ENCODE measurements around the gene MAP3K4.

MAP3K4 gene

GRCh38 chr6:161134550-161135298 is 143.2 kb downstream of the MAP3K4 start:
- no peak for DNase-seq (ENCODE audit: low read depth)
- H3K4me3 ChIP-seq (ENCODE audit: low read depth, low read length) = no peak overlapping the region

- no peak for DNase-seq (ENCODE audit: low read depth)
- H3K4me3 ChIP-seq (ENCODE audit: low read depth, low read length) = no peak overlapping the region
Observed at GRCh38 chr6:161135695-161136591, 144.4 kb downstream of the MAP3K4 start.

GRCh38 chr6:161136655-161137054 is 145.1 kb downstream of the MAP3K4 start:
- H3K4me3 ChIP-seq (ENCODE audit: low read depth, low read length) = no peak overlapping the region
- no peak for DNase-seq (ENCODE audit: low read depth)

- DNase-seq (ENCODE audit: low read depth) = no peak
- H3K4me3 ChIP-seq (ENCODE audit: low read depth, low read length) = no peak overlapping the region
Observed at GRCh38 chr6:161137320-161137719, 145.8 kb downstream of the MAP3K4 start.

GRCh38 chr6:161137839-161138542 is 146.4 kb downstream of the MAP3K4 start:
- H3K4me3 ChIP-seq (ENCODE audit: low read depth, low read length) = no peak overlapping the region
- no peak for DNase-seq (ENCODE audit: low read depth)

- DNase-seq (ENCODE audit: low read depth) = no peak
- no peak overlapping the region for H3K4me3 ChIP-seq (ENCODE audit: low read depth, low read length)
Observed at GRCh38 chr6:161138543-161139303, 147.2 kb downstream of the MAP3K4 start.

GRCh38 chr6:161139304-161139765 is 147.8 kb downstream of the MAP3K4 start:
- DNase-seq (ENCODE audit: low read depth) = no peak

GRCh38 chr6:161139766-161140553 is 148.4 kb downstream of the MAP3K4 start:
- no peak for DNase-seq (ENCODE audit: low read depth)

More at GRCh38 chr6:161139304-161139765, 147.8 kb downstream of the MAP3K4 start:
- H3K4me3 ChIP-seq (ENCODE audit: low read depth, low read length) = no peak overlapping the region

GRCh38 chr6:161140554-161140875 is 148.9 kb downstream of the MAP3K4 start:
- H3K4me3 ChIP-seq (ENCODE audit: low read depth, low read length) = no peak overlapping the region
- DNase-seq (ENCODE audit: low read depth) = no peak

More at GRCh38 chr6:161139766-161140553, 148.4 kb downstream of the MAP3K4 start:
- H3K4me3 ChIP-seq (ENCODE audit: low read depth, low read length) = no peak overlapping the region

GRCh38 chr6:161141173-161141572 is 149.6 kb downstream of the MAP3K4 start:
- H3K4me3 ChIP-seq (ENCODE audit: low read depth, low read length) = no peak overlapping the region
- no peak for DNase-seq (ENCODE audit: low read depth)

GRCh38 chr6:161142957-161143296 is 151.4 kb downstream of the MAP3K4 start:
- DNase-seq (ENCODE audit: low read depth) = no peak

GRCh38 chr6:161143663-161144430 is 152.3 kb downstream of the MAP3K4 start:
- H3K4me3 ChIP-seq (ENCODE audit: low read depth, low read length) = no peak overlapping the region

More at GRCh38 chr6:161142957-161143296, 151.4 kb downstream of the MAP3K4 start:
- no peak overlapping the region for H3K4me3 ChIP-seq (ENCODE audit: low read depth, low read length)

GRCh38 chr6:161150136-161150535 is 158.6 kb downstream of the MAP3K4 start:
- H3K4me3 ChIP-seq (ENCODE audit: low read depth, low read length) = no peak overlapping the region
- no peak for DNase-seq (ENCODE audit: low read depth)

More at GRCh38 chr6:161143663-161144430, 152.3 kb downstream of the MAP3K4 start:
- DNase-seq (ENCODE audit: low read depth) = no peak

- DNase-seq (ENCODE audit: low read depth) = no peak
Observed at GRCh38 chr6:161150566-161150965, 159.0 kb downstream of the MAP3K4 start.

GRCh38 chr6:161151059-161151645 is 159.6 kb downstream of the MAP3K4 start:
- H3K4me3 ChIP-seq (ENCODE audit: low read depth, low read length) = no peak overlapping the region
- no peak for DNase-seq (ENCODE audit: low read depth)

More at GRCh38 chr6:161150566-161150965, 159.0 kb downstream of the MAP3K4 start:
- H3K4me3 ChIP-seq (ENCODE audit: low read depth, low read length) = no peak overlapping the region

- no peak overlapping the region for H3K4me3 ChIP-seq (ENCODE audit: low read depth, low read length)
Observed at GRCh38 chr6:161151660-161152526, 160.3 kb downstream of the MAP3K4 start.

GRCh38 chr6:161152527-161152862 is 160.9 kb downstream of the MAP3K4 start:
- DNase-seq (ENCODE audit: low read depth) = no peak
- H3K4me3 ChIP-seq (ENCODE audit: low read depth, low read length) = no peak overlapping the region

More at GRCh38 chr6:161151660-161152526, 160.3 kb downstream of the MAP3K4 start:
- DNase-seq (ENCODE audit: low read depth) = no peak

Data from skeletal muscle cell (primary cell).